ENCODE data around the gene PDZD2.

The PDZD2 gene

DNA sequence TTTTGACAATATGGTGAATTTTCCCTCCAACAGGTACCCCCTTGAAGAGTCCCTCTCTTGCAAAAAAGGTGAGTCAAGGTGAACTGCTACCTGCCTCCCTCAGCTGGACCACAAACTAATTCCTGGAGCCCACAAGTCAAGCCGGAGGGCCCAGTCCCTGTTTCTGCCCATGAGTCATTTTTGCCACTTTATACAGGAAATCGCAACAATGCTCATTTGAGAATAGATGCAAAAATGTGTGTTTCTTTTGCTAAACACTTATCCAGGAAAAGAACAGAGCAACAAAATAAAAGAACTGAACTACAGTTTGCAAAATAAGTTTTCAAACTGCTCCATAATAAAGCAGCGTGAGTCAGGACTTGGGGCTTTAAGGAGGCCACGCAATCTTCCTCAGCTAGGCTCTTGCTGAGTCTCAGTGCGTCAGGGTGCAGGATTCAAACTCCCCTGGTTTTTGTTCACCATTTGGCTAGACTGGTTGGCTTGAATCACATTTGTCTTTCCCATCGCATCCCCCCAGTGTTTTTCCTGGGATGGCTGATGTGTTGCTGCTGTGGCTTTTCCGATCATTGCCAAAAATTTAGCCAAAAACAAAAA, 432.5 kb downstream of the PDZD2 start:
- H3K4me3 ChIP-seq (ENCODE audit: low read length, poor library complexity, severe bottlenecking): no peak overlapping the region
- H3K9ac ChIP-seq (ENCODE audit: low read depth, low read length, poor library complexity, severe bottlenecking): no peak overlapping the region
- no peaks in the 10 kb centered on the region for H4K20me1 ChIP-seq (ENCODE audit: insufficient read depth, low read length, poor library complexity, severe bottlenecking)
- H3K27me3 ChIP-seq (ENCODE audit: insufficient read depth, low read length, poor library complexity, severe bottlenecking): no peaks in the 10 kb centered on the region
- no peak overlapping the region for H3K4me2 ChIP-seq (ENCODE audit: low read depth, low read length, poor library complexity, severe bottlenecking)
- H3K9me3 ChIP-seq (ENCODE audit: insufficient read depth, low read depth, low read length): no peaks in the 10 kb centered on the region
- H3K4me1 ChIP-seq (ENCODE audit: insufficient read depth, low read length, poor library complexity, severe bottlenecking): no peaks in the 10 kb centered on the region
- H2AFZ ChIP-seq (ENCODE audit: low read length): no peak overlapping the region
- no peaks in the 10 kb centered on the region for H3K79me2 ChIP-seq (ENCODE audit: insufficient read depth, low read length)
- no peaks in the 10 kb centered on the region for H3K9me2 ChIP-seq (replicated peaks; ENCODE audit: low read depth, low read length)
- no peak for TF ChIP-seq EZH2phosphoT487 (IDR thresholded peaks at IDR 0.05; ENCODE audit: borderline replicate concordance)
- TF ChIP-seq, protein P1, sequence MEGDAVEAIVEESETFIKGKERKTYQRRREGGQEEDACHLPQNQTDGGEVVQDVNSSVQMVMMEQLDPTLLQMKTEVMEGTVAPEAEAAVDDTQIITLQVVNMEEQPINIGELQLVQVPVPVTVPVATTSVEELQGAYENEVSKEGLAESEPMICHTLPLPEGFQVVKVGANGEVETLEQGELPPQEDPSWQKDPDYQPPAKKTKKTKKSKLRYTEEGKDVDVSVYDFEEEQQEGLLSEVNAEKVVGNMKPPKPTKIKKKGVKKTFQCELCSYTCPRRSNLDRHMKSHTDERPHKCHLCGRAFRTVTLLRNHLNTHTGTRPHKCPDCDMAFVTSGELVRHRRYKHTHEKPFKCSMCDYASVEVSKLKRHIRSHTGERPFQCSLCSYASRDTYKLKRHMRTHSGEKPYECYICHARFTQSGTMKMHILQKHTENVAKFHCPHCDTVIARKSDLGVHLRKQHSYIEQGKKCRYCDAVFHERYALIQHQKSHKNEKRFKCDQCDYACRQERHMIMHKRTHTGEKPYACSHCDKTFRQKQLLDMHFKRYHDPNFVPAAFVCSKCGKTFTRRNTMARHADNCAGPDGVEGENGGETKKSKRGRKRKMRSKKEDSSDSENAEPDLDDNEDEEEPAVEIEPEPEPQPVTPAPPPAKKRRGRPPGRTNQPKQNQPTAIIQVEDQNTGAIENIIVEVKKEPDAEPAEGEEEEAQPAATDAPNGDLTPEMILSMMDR (conservative IDR thresholded peaks at IDR 0.05; ENCODE audit: low read length): no peak
- H3K36me3 ChIP-seq (ENCODE audit: insufficient read depth, low read length): no peaks in the 10 kb centered on the region
- H3F3A ChIP-seq (ENCODE audit: low read depth): no peaks in the 10 kb centered on the region

DNA sequence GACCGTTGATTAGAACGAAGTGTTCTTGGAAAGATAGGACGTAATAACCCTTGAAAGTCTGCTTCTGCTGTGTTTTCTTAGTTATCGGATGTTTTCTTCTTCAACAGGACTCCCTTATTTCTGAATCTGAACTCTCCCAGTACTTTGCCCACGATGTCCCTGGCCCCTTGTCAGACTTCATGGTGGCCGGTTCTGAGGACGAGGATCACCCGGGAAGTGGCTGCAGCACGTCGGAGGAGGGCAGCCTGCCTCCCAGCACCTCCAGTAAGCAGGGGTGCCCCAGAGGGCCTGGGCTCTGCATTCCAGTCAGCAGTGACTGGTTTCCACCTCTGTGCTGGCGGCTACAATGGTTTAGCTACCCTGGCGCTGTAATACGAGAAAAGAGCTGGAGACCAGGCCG, 433.1 kb downstream of the PDZD2 start:
- H3K4me3 ChIP-seq (ENCODE audit: low read length, poor library complexity, severe bottlenecking): no peak overlapping the region
- H3K4me2 ChIP-seq (ENCODE audit: low read depth, low read length, poor library complexity, severe bottlenecking): no peak overlapping the region
- H3K27me3 ChIP-seq (ENCODE audit: insufficient read depth, low read length, poor library complexity, severe bottlenecking): no peaks in the 10 kb centered on the region
- H3K9me3 ChIP-seq (ENCODE audit: insufficient read depth, low read depth, low read length): no peaks in the 10 kb centered on the region
- H3K79me2 ChIP-seq (ENCODE audit: insufficient read depth, low read length): no peaks in the 10 kb centered on the region
- H2AFZ ChIP-seq (ENCODE audit: low read length): no peak overlapping the region
- H3F3A ChIP-seq (ENCODE audit: low read depth): no peaks in the 10 kb centered on the region
- TF ChIP-seq, protein P1 (conservative IDR thresholded peaks at IDR 0.05; ENCODE audit: low read length): no peak
- TF ChIP-seq EZH2phosphoT487 (IDR thresholded peaks at IDR 0.05; ENCODE audit: borderline replicate concordance): no peak
- H3K9me2 ChIP-seq (replicated peaks; ENCODE audit: low read depth, low read length): no peaks in the 10 kb centered on the region
- no peak overlapping the region for H3K9ac ChIP-seq (ENCODE audit: low read depth, low read length, poor library complexity, severe bottlenecking)
- no peaks in the 10 kb centered on the region for H4K20me1 ChIP-seq (ENCODE audit: insufficient read depth, low read length, poor library complexity, severe bottlenecking)
- no peaks in the 10 kb centered on the region for H3K36me3 ChIP-seq (ENCODE audit: insufficient read depth, low read length)
- no peaks in the 10 kb centered on the region for H3K4me1 ChIP-seq (ENCODE audit: insufficient read depth, low read length, poor library complexity, severe bottlenecking)

DNA sequence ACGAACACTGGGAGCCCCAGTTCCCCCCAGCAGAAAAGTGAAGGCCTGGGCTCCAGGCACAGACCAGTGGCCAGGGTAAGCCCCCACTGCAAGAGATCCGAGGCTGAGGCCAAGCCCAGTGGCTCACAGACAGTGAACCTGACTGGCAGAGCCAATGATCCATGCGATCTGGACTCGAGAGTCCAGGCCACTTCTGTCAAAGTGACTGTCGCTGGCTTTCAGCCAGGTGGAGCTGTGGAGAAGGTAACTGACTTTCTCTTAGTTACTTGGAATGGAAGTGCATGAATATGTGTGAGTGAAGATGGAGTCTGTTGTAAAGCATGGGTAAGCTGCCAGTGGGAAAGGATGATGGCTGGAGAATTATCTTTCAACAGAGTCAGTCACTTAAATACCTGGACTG, 435.5 kb downstream of the PDZD2 start:
- Histone ChIP-seq H3K9ac (ENCODE audit: low read depth, low read length, poor library complexity, severe bottlenecking) (no peak overlapping the region), H2AFZ (ENCODE audit: low read length) (no peak overlapping the region), H3K27me3 (ENCODE audit: insufficient read depth, low read length, poor library complexity, severe bottlenecking) (no peaks in the 10 kb centered on the region), H4K20me1 (ENCODE audit: insufficient read depth, low read length, poor library complexity, severe bottlenecking) (no peaks in the 10 kb centered on the region), H3K4me2 (ENCODE audit: low read depth, low read length, poor library complexity, severe bottlenecking) (no peak overlapping the region), H3K79me2 (ENCODE audit: insufficient read depth, low read length) (no peaks in the 10 kb centered on the region), H3K4me3 (ENCODE audit: low read length, poor library complexity, severe bottlenecking) (no peak overlapping the region), H3K4me1 (ENCODE audit: insufficient read depth, low read length, poor library complexity, severe bottlenecking) (no peaks in the 10 kb centered on the region), H3F3A (ENCODE audit: low read depth) (no peaks in the 10 kb centered on the region), H3K9me2 (replicated peaks; ENCODE audit: low read depth, low read length) (no peaks in the 10 kb centered on the region), H3K36me3 (ENCODE audit: insufficient read depth, low read length) (no peaks in the 10 kb centered on the region), H3K9me3 (ENCODE audit: insufficient read depth, low read depth, low read length) (no peaks in the 10 kb centered on the region)
- TF ChIP-seq, protein P1 (conservative IDR thresholded peaks at IDR 0.05; ENCODE audit: low read length): no peak
- no peak for TF ChIP-seq EZH2phosphoT487 (IDR thresholded peaks at IDR 0.05; ENCODE audit: borderline replicate concordance)

All from Loucy (cell line).